GM12878 (cell line): ENCODE data around the gene EIF4E1B. TPM values are rescaled to one million over a fixed set of nuclear protein-coding genes. Genes with fewer than 3 reads are reported as not detected.
A peak's percentile ranks its signal among the peaks of the same experiment; 100 is the strongest.

ENCODE experiments used
- ASH2L ChIP-seq: fragments of 300-600, 200-600 bp; sonication (generic); IDR thresholded peaks from 2 replicates; pipeline ENCODE4 v1.6.1; 2017; ENCODE audit warnings: low read depth, mild to moderate bottlenecking, borderline replicate concordance
- BACH1 ChIP-seq: fragments of 450-650 bp; IDR thresholded peaks from 2 replicates; pipeline ENCODE4 v1.6.1; 2017; ENCODE audit warnings: mild to moderate bottlenecking, borderline replicate concordance
- BCL11A ChIP-seq: IDR thresholded peaks from 2 replicates; pipeline ENCODE4 v1.6.1; 2011; ENCODE audit warnings: low read depth, low read length
- CEBPZ ChIP-seq: fragments of 150-350 bp; IDR thresholded peaks from 2 replicates; pipeline ENCODE4 v1.6.1; 2016; ENCODE audit warnings: low read depth, low read length
- CHD1 ChIP-seq: IDR thresholded peaks from 2 replicates; pipeline ENCODE4 v1.6.1; 2012; ENCODE audit warnings: low read depth, low read length, improper control_type of control experiment
- ESRRA ChIP-seq: IDR thresholded peaks from 2 replicates; pipeline ENCODE4 v1.6.1; 2012; ENCODE audit warnings: mild to moderate bottlenecking, low read length, improper control_type of control experiment
- FOXK2 ChIP-seq: fragments of 450-650 bp; IDR thresholded peaks from 2 replicates; pipeline ENCODE4 v1.6.1; 2017; ENCODE audit warnings: mild to moderate bottlenecking, moderate library complexity
- IRF5 ChIP-seq: fragments of 450-650 bp; IDR thresholded peaks from 2 replicates; pipeline ENCODE4 v1.6.1; 2017; ENCODE audit warnings: borderline replicate concordance
- MEF2A ChIP-seq: IDR thresholded peaks from 2 replicates; pipeline ENCODE4 v1.6.1; 2011; ENCODE audit warnings: low read depth, mild to moderate bottlenecking, low read length, moderate library complexity; ENCODE audit not compliant: insufficient read depth
- NFYB ChIP-seq: IDR thresholded peaks from 2 replicates; pipeline ENCODE4 v1.6.1; 2011; ENCODE audit warnings: low read depth, mild to moderate bottlenecking, low read length, improper control_type of control experiment, moderate library complexity; ENCODE audit not compliant: insufficient read depth
- NR2F1 ChIP-seq: fragments of 450-650 bp; conservative IDR thresholded peaks from 2 replicates; pipeline ENCODE4 v1.6.1; 2017; ENCODE audit warnings: mild to moderate bottlenecking
- POLR2A ChIP-seq: IDR thresholded peaks from 2 replicates; pipeline ENCODE4 v1.6.1; 2011; ENCODE audit warnings: low read depth, mild to moderate bottlenecking, low read length
- RBBP5 ChIP-seq: fragments of 200-600 bp; sonication (generic); conservative IDR thresholded peaks from 2 replicates; pipeline ENCODE4 v1.6.1; 2016
- RUNX3 ChIP-seq: IDR thresholded peaks from 2 replicates; pipeline ENCODE4 v1.6.1; 2012; ENCODE audit warnings: low read length, inconsistent platforms
- SREBF2 ChIP-seq: IDR thresholded peaks from 2 replicates; pipeline ENCODE4 v1.6.1; 2012; ENCODE audit warnings: mild to moderate bottlenecking, low read length
- TCF7 ChIP-seq: IDR thresholded peaks from 2 replicates; pipeline ENCODE4 v1.6.1; 2014; ENCODE audit warnings: antibody characterized with exemption, borderline replicate concordance
- WRNIP1 ChIP-seq: IDR thresholded peaks from 2 replicates; pipeline ENCODE4 v1.6.1; 2011; ENCODE audit warnings: low read depth, low read length, improper control_type of control experiment, borderline replicate concordance
- ZNF622 ChIP-seq: fragments of 450-650 bp; IDR thresholded peaks from 2 replicates; pipeline ENCODE4 v1.6.1; 2017; ENCODE audit warnings: mild to moderate bottlenecking, inconsistent platforms
- polyA plus RNA-seq, 11 experiments: library from polyadenylated mRNA; depleted of rRNA in 4 of 11; unstranded in 6 of 11; stranded (reverse) in 5 of 11; fragments of >200 nt; fragmentation: Nextera tagmentation in 4 of 11; fragmentation: Illumina TruSeq in 1 of 11; extraction: Ambion mirVana in 4 of 11; extraction: Trizol in 1 of 11; gene quantifications; 1 replicate in 1 of 11; 2 replicates in 10 of 11; pipeline versions ENCODE4 v1.2.1 to v1.2.3, GENCODE V29; 2011 to 2016; ENCODE audit warnings: inconsistent platforms in 2 of 11, missing spikeins in 2 of 11, low read depth in 1 of 11
- total RNA-seq, 4 experiments: library from RNA; depleted of rRNA in 3 of 4; stranded (reverse); fragments of >200 nt in 3 of 4; fragmentation: Illumina TruSeq in 1 of 4; extraction: Trizol in 1 of 4; gene quantifications; 2 replicates each; pipeline versions ENCODE4 v1.2.1 to v1.2.3, GENCODE V29; 2013 to 2021
- TF ChIP-seq, protein P1 (sequence below): IDR thresholded peaks from 2 replicates; pipeline ENCODE4 v1.6.1; 2012; ENCODE audit warnings: mild to moderate bottlenecking, low read depth, low read length
- TF ChIP-seq, protein P2 (sequence below): IDR thresholded peaks from 2 replicates; pipeline ENCODE4 v1.6.1; 2012; ENCODE audit warnings: low read length, inconsistent platforms
- TF ChIP-seq, protein P3 (sequence below): IDR thresholded peaks from 2 replicates; pipeline ENCODE4 v1.6.1; 2012; ENCODE audit warnings: low read depth, low read length, improper control_type of control experiment

Gene EIF4E1B
- total and polyA plus RNA-seq, 10 of the 15 experiments (the other 5 are each of a cell fraction or from before 2014, with no cell fraction given): not detected

DNA sequence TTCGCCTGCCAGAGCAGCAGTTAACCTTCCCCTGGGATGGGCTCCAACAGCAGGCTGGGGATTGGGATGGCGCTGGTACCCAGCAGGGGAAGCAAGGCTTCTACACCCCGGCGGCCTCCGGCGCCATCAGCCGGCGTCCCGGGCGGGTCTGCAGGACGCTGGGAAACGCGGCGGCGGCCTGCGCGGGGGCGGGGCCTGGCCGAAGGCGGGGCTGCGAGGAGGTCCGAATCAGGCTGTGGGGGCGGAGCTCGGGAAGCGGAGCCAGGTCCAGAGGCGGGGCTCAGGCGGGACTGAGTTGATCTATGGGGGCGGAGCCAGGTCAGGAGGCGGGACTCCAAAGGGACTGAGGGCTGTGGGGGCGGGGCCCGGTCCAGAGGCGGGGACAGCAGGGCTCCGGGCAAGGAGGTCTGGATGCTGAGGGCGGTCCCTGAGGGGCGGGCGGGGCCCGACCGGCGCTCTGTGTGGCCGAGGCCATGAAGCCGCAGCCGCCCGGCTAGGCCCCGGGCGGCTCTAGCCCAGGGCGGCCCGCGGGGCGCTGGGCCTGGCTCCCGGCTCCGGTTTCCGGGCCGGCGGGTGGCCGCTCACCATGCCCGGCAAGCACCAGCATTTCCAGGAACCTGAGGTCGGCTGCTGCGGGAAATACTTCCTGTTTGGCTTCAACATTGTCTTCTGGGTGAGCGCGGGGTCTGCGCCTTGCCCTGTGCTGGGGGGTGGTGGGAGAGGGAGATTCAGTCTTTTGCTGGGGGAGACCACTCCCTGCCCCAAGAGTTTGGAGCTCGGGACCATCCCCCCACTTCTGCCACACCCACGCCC lies 16.8 kb downstream of the EIF4E1B start, which contains the start of gene TSPAN17 (continued):
- TF ChIP-seq CEBPZ (no peak), RUNX3 (peak; percentile 13; the same call in 1 of the 2 replicates), BACH1 (peak; percentile 68), NR2F1 (0 out of 2 replicates have a peak, but pooled peaks have one; percentile 16), IRF5 (no peak), ZNF622 (no peak), RBBP5 (no peak), WRNIP1 (no peak), FOXK2 (no peak), ASH2L (no peak), TCF7 (no peak), POLR2A (peak; percentile 97), MEF2A (no peak), SREBF2 (no peak), NFYB (no peak), BCL11A (no peak), CHD1 (no peak), ESRRA (no peak)
- TF ChIP-seq, protein P1, sequence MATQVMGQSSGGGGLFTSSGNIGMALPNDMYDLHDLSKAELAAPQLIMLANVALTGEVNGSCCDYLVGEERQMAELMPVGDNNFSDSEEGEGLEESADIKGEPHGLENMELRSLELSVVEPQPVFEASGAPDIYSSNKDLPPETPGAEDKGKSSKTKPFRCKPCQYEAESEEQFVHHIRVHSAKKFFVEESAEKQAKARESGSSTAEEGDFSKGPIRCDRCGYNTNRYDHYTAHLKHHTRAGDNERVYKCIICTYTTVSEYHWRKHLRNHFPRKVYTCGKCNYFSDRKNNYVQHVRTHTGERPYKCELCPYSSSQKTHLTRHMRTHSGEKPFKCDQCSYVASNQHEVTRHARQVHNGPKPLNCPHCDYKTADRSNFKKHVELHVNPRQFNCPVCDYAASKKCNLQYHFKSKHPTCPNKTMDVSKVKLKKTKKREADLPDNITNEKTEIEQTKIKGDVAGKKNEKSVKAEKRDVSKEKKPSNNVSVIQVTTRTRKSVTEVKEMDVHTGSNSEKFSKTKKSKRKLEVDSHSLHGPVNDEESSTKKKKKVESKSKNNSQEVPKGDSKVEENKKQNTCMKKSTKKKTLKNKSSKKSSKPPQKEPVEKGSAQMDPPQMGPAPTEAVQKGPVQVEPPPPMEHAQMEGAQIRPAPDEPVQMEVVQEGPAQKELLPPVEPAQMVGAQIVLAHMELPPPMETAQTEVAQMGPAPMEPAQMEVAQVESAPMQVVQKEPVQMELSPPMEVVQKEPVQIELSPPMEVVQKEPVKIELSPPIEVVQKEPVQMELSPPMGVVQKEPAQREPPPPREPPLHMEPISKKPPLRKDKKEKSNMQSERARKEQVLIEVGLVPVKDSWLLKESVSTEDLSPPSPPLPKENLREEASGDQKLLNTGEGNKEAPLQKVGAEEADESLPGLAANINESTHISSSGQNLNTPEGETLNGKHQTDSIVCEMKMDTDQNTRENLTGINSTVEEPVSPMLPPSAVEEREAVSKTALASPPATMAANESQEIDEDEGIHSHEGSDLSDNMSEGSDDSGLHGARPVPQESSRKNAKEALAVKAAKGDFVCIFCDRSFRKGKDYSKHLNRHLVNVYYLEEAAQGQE: no peak
- TF ChIP-seq, protein P2, sequence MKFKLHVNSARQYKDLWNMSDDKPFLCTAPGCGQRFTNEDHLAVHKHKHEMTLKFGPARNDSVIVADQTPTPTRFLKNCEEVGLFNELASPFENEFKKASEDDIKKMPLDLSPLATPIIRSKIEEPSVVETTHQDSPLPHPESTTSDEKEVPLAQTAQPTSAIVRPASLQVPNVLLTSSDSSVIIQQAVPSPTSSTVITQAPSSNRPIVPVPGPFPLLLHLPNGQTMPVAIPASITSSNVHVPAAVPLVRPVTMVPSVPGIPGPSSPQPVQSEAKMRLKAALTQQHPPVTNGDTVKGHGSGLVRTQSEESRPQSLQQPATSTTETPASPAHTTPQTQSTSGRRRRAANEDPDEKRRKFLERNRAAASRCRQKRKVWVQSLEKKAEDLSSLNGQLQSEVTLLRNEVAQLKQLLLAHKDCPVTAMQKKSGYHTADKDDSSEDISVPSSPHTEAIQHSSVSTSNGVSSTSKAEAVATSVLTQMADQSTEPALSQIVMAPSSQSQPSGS: no peak
- TF ChIP-seq, protein P3, sequence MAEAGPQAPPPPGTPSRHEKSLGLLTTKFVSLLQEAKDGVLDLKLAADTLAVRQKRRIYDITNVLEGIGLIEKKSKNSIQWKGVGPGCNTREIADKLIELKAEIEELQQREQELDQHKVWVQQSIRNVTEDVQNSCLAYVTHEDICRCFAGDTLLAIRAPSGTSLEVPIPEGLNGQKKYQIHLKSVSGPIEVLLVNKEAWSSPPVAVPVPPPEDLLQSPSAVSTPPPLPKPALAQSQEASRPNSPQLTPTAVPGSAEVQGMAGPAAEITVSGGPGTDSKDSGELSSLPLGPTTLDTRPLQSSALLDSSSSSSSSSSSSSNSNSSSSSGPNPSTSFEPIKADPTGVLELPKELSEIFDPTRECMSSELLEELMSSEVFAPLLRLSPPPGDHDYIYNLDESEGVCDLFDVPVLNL: no peak
